IPS-11a (cell line): ENCODE data around the gene WNT10A.
"Not testable (repeated sequence)": the region's sequence is repeated elsewhere in the genome, so short reads cannot be mapped to it uniquely, and the experiment has no call there.

Source experiments
- H3K4me3 ChIP-seq: one replicate; pipeline ENCODE4 v1.5.1; 2013; ENCODE audit warnings: low read depth, low read length, control low read depth

Gene WNT10A

GRCh38 chr2:218927876-218928275 is 47.2 kb downstream of the WNT10A start:
- no peak overlapping the region for H3K4me3 ChIP-seq

GRCh38 chr2:218930488-218930887 is 49.8 kb downstream of the WNT10A start:
- H3K4me3 ChIP-seq: not testable (repeated sequence)

GRCh38 chr2:218931751-218932150 is 51.1 kb downstream of the WNT10A start:
- H3K4me3 ChIP-seq: not testable (repeated sequence)
